DMS79 (cell line): ENCODE results near the gene MARCKS.

Experiments
- DNase-seq: peaks from one replicate; lab custom pipeline; 2025; lab: John Stamatoyannopoulos, UW

The MARCKS gene

GRCh38 chr6:113856625-113857555 is at the start of gene MARCKS:
Gene MARCKS, plus strand, starts transcription at chr6:113857345. Its CDS starts 401 bp downstream, at chr6:113857746.
- DNase-seq, result peak; percentile 92

- DNase-seq, result no peak
These were observed 47.3 kb upstream of the MARCKS start for GRCh38 chr6:113809826-113810225.

- DNase-seq, result no peak
These were observed 44.0 kb upstream of the MARCKS start for GRCh38 chr6:113813142-113813541.

- no peak for DNase-seq
These were observed 38.6 kb upstream of the MARCKS start for GRCh38 chr6:113818578-113818977.

GRCh38 chr6:113819169-113819830 is 37.8 kb upstream of the MARCKS start:
- no peak for DNase-seq

GRCh38 chr6:113820761-113821160 is 36.4 kb upstream of the MARCKS start:
- DNase-seq, result no peak

GRCh38 chr6:113821445-113821844 is 35.7 kb upstream of the MARCKS start:
- DNase-seq, result no peak

- no peak for DNase-seq
These were observed 33.2 kb upstream of the MARCKS start for GRCh38 chr6:113823916-113824315.

- no peak for DNase-seq
These were observed 32.7 kb upstream of the MARCKS start for GRCh38 chr6:113824411-113824810.

- no peak for DNase-seq
These were observed 32.3 kb upstream of the MARCKS start for GRCh38 chr6:113824866-113825265.

- DNase-seq, result peak; percentile 76
These were observed 31.4 kb upstream of the MARCKS start for GRCh38 chr6:113825781-113826180.

- no peak for DNase-seq
These were observed 28.0 kb upstream of the MARCKS start for GRCh38 chr6:113828984-113829695.

GRCh38 chr6:113829696-113830045 is 27.5 kb upstream of the MARCKS start:
- DNase-seq, result no peak

GRCh38 chr6:113830140-113830539 is 27.0 kb upstream of the MARCKS start:
- no peak for DNase-seq

GRCh38 chr6:113833537-113833936 is 23.6 kb upstream of the MARCKS start:
- no peak for DNase-seq

GRCh38 chr6:113837170-113837569 is 20.0 kb upstream of the MARCKS start:
- no peak for DNase-seq

- no peak for DNase-seq
These were observed 15.0 kb upstream of the MARCKS start for GRCh38 chr6:113842165-113842564.

- no peak for DNase-seq
These were observed 13.6 kb upstream of the MARCKS start for GRCh38 chr6:113843500-113844073.

GRCh38 chr6:113846577-113846976 is 10.6 kb upstream of the MARCKS start:
- DNase-seq, result no peak

GRCh38 chr6:113847447-113847846 is 9.7 kb upstream of the MARCKS start:
- DNase-seq, result no peak

GRCh38 chr6:113848280-113848679 is 8.9 kb upstream of the MARCKS start:
- no peak for DNase-seq

- DNase-seq, result no peak
These were observed 8.3 kb upstream of the MARCKS start for GRCh38 chr6:113848811-113849210.
